CD1c-positive myeloid dendritic cell (primary cell): ENCODE results near the gene SLC35B4.
"Not testable (repeated sequence)": the region's sequence is repeated elsewhere in the genome, so short reads cannot be mapped to it uniquely, and the experiment has no call there.

Experiments
- DNase-seq: peaks from one replicate; pipeline ENCODE4 v3.0.0-alpha.2; 2016; ENCODE audit errors: extremely low spot score

Gene SLC35B4

GRCh38 chr7:134331393-134331792, 14.7 kb upstream of the SLC35B4 start:
- no peak for DNase-seq

GRCh38 chr7:134330974-134331373, 14.2 kb upstream of the SLC35B4 start:
- DNase-seq = no peak

GRCh38 chr7:134329614-134330346, 13.1 kb upstream of the SLC35B4 start:
- no peak for DNase-seq

GRCh38 chr7:134328900-134329299, 12.2 kb upstream of the SLC35B4 start:
- DNase-seq = no peak

GRCh38 chr7:134327896-134328295, 11.2 kb upstream of the SLC35B4 start:
- peak; percentile 57 for DNase-seq

- DNase-seq = no peak
These were observed 7.4 kb upstream of the SLC35B4 start for GRCh38 chr7:134324107-134324506.

GRCh38 chr7:134320201-134320600, 3.5 kb upstream of the SLC35B4 start:
- DNase-seq = no peak

GRCh38 chr7:134318443-134318842, 1.7 kb upstream of the SLC35B4 start:
- no peak for DNase-seq

- no peak for DNase-seq
These were observed 704 bp upstream of the SLC35B4 start for GRCh38 chr7:134317434-134317833.

- DNase-seq = peak; percentile 12
These were observed 821 bp downstream of the SLC35B4 start for GRCh38 chr7:134315679-134316538.

GRCh38 chr7:134313543-134313942, 3.2 kb downstream of the SLC35B4 start:
- DNase-seq = no peak

GRCh38 chr7:134312717-134313116, 4.0 kb downstream of the SLC35B4 start:
- no peak for DNase-seq

- no peak for DNase-seq
These were observed 4.9 kb downstream of the SLC35B4 start for GRCh38 chr7:134311807-134312206.

- DNase-seq = no peak
These were observed 8.2 kb downstream of the SLC35B4 start for GRCh38 chr7:134308548-134308947.

GRCh38 chr7:134307320-134307719, 9.4 kb downstream of the SLC35B4 start:
- DNase-seq = peak; percentile 13

GRCh38 chr7:134302120-134302519, 14.6 kb downstream of the SLC35B4 start:
- DNase-seq = no peak

GRCh38 chr7:134301592-134301991, 15.1 kb downstream of the SLC35B4 start:
- no peak for DNase-seq

GRCh38 chr7:134300988-134301387, 15.7 kb downstream of the SLC35B4 start:
- DNase-seq = no peak

- DNase-seq = no peak
These were observed 17.6 kb downstream of the SLC35B4 start for GRCh38 chr7:134298902-134299683.

GRCh38 chr7:134297489-134297888, 19.2 kb downstream of the SLC35B4 start:
- no peak for DNase-seq

GRCh38 chr7:134295982-134296381, 20.7 kb downstream of the SLC35B4 start:
- not testable (repeated sequence) for DNase-seq
